ENCODE measurements around the gene ATP6V0E2.
A peak's percentile ranks its signal among the peaks of the same experiment; 100 is the strongest.
"Not testable (repeated sequence)": the region's sequence is repeated elsewhere in the genome, so short reads cannot be mapped to it uniquely, and the experiment has no call there.

Gene ATP6V0E2

DNA sequence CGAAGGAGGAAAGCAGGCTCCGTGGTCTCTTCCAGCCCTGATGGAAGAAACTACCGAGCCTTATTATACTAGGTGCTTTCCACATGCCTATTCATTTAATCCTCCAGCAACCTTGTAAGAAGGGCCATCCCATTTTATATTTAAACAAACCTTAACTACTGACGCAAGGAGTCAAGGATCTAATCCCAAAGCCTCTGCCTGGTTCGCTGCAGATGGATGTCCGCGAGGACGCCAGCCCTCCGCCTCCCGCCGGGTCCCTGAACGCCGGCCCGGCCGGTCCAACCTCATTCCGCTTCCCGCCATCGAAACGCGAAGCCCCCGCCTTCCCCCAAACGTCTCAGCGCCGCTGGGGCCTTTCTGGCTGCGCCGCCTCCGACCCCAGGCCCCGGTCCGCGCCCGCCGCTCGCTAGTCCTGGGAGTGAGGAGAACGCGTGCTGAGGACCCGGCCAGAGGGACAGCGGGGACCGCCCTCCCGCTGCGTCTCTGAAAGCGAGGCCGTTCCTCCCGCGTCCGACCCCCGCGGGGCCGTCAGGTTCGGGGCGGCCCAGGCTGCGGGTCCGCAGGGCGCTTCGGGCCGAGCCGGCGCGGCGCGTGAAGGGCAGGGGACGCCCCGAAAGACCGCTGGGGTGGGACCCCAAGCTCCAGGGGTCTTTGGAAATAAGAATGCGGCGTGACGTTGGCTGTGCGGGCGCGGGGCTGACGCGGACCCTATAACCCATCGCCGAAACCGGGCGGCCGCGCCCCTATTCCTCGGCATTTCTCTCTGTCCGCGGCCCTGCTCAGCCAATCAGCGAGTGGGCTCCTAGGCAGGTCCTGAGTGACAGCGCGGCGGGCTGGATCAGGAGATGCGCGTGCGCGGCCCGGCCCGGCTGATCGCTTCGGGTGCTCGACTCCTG is at the start of gene ATP6V0E2:
ATP6V0E2 (plus strand) TSS at position 896 of the 896 bp plus-strand sequence. CDS start 97 bp downstream, outside the sequence.
- peak; percentile 97 for DNase-seq

DNA sequence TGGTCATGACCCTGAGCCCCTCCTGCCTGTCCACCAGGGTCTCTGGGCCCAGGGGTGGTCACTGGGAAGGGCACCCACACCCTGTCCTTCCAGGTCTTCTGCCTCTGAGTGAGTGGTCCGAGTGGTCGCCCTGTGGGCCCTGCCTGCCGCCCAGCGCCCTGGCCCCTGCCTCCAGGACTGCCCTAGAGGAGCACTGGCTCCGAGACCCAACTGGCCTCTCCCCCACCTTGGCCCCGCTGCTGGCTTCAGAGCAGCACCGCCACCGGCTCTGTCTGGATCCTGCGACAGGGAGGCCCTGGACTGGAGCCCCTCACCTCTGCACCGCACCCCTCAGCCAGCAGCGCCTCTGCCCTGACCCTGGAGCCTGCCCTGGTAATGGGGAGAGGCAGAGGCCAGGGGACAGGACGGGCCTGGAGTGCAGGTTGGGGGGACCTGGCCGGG is 49.4 kb upstream of the ATP6V0E2 start:
- DNase-seq = no peak

DNA sequence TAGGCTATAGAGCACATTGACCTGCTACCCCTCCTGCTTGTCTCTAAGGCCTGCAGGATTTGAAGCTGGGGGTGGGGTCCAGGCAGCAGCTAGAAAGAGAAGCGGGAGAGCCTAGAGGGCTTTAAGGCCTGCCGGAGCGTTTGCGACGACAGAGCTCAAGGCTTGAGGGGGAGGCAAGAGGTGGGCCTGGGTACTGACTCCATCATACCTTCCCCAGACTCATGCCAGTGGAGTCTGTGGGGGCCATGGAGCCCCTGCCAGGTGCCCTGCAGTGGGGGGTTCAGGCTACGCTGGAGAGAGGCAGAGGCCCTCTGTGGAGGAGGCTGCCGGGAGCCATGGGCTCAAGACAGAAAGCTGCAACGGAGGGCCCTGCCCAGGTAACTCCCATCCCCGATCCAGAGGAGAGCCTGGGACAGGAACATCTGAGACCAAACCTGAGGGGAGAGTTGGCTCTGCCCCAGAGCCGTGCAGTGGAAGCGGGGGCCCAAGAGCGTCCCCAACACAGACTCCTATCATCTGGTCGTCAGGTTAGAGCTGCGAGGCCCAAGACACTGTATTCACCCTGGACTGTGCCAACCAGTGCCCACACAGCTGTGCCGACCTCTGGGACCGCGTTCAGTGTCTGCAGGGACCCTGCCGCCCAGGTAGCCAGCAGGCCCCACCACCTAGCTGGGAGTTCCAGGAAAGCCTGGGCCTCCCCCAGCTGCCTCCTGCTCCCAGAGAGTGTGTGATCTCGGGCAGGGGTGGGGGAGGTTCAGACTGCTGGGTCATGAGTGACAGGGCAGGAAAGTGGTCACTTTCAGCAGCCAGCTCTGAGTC is 48.8 kb upstream of the ATP6V0E2 start:
- DNase-seq = no peak

DNA sequence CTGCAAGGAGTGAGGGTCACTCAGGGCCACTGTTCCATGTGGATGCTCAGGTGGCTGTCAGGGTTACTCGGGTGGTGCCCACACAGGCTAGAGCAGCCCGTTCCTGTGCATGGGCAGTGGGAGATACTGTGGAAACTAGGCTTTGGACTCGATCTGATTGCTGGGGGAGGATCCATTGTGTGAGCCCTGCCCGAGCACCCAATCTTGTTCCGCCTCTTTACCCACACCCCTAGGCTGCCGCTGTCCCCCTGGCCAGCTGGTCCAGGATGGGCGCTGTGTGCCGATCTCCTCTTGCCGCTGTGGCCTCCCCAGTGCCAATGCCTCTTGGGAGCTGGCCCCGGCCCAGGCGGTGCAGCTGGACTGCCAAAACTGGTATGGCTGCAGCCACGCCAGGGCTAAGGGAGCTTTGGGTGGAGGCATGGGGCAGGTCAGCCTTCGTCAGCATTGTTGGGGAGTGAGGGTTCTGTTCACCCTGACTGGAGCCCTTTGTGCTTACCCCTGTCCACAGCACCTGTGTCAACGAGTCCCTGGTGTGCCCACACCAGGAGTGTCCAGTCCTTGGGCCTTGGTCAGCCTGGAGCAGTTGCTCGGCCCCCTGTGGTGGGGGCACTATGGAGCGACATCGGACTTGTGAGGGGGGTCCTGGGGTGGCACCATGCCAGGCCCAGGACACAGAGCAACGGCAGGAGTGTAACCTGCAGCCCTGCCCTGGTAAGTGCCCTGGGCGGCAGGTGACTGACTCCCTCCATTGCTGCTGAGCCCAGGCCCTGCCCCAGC is 48.0 kb upstream of the ATP6V0E2 start:
- no peak for DNase-seq

DNA sequence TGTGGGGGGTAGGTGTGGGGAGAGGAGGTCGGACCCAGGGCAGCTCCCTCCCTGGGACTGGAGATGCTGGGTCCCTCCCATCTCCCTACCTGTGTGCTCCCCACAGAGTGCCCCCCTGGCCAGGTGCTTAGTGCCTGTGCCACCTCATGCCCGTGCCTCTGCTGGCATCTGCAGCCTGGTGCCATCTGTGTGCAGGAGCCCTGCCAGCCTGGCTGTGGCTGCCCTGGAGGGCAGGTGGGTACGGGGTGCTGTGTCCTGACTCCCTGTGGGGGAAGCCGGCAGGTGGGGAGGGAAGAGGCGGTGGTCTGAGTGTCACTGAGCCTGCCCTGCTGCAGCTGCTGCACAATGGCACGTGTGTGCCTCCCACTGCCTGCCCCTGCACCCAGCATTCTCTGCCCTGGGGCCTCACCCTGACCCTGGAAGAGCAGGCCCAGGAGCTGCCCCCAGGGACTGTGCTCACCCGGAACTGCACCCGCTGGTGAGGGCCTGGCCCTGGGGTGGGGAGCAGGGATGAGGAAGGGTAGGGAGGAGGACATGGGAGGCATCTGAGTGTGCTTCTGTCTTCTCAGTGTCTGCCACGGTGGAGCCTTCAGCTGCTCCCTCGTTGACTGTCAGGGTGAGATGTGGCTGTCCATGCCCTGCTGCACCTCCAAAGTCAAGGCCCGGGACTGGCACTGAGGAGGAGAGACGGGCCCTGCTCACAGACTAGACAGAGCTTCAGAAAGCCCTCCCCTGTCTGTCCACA is 47.3 kb upstream of the ATP6V0E2 start:
- DNase-seq = no peak

DNA sequence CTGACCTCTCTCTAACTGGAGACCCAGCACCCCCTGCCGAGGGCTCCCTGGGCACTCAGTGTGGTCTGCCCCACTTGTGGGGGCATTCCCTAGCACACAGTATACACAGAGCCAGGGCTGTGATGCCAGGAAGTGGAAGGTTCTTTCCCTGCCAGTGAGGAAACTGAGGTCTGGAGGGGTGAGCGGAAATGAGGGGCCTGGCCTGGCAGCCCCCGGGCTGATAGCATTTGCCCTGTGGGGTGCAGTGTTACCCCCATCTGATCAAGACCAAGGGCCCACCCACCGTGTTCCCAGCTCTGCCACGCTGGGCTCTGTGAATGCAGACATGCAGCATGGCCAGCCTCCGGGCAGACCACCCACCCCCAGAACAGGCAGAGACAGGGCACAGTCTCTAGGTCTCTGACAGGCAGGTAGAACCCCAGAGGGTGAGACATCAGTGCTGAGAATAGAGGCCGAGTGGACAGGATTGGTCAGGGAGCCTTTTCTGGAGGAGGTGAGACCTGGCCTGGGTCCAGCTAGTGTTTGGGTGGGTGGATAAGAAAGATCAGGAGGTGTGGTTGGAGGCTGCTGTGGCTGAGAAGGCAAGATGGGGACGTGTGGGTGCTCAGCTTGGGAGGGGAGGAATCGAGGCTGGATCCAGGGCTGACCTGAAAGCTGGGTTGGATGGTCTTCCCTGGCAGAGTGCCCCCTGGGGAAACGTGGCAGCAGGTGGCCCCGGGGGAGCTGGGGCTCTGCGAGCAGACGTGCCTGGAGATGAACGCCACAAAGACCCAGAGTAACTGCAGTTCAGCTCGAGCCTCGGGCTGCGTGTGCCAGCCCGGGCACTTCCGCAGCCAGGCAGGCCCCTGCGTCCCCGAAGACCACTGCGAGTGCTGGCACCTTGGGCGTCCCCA is 46.4 kb upstream of the ATP6V0E2 start:
- DNase-seq = no peak

DNA sequence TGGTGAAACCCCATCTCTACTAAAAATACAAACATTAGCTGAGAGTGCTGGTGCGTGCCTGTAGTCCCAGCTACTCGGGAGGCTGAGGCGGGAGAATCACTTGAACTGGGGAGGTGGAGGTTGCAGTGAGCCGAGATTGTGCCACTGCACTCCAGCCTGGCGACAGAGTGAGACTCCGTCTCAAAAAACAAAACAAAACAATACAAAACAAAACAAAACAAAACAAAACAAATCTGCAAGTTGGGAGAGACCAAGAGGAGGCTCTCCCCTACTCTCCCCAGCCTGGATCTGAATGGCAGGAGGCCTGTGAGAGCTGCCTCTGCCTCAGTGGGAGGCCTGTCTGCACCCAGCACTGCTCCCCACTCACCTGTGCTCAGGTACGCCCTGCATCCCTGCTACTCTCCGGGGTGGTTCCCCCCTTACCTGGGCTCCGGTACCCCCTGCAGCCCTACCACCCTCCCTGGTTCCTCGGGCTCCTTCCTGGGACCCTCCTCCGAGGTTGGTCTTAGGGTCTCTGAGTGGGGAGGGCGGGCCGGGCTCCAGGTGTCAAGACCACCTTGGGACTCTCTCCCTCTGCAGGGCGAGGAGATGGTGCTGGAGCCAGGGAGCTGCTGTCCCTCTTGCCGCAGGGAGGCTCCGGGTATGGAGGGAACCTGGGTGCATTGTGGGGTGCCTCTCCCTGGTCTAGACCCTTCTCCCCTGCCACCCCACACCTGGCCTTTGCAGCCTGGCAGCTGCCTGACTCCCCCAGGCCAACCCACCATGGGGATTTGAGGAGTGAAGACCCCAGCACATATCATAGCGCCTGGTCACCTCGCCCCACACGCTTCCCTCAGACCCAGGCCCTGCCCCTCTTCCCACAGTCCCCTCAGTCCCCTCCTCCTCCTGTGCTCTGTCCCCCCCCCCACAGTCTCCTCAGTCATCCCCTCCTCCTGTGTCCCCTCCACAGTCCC is 45.1 kb upstream of the ATP6V0E2 start:
- DNase-seq = no peak

DNA sequence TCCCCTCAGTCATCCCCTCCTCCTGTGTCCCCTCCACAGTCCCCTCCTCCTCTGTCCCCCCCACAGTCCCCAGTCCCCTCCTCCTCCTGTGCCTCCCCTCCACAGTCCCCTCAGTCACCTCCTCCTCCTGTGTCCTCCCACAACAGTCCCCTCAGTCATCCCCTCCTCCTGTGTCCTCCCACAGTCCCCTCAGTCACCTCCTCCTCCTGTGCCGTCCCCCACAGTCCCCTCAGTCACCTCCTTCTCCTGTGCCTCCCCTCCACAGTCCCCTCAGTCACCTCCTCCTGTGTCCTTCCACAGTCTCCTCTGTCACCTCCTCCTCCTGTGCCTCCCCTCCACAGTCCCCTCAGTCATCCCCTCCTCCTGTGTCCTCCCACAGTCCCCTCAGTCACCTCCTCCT is 43.2 kb upstream of the ATP6V0E2 start:
- not testable (repeated sequence) for DNase-seq

DNA sequence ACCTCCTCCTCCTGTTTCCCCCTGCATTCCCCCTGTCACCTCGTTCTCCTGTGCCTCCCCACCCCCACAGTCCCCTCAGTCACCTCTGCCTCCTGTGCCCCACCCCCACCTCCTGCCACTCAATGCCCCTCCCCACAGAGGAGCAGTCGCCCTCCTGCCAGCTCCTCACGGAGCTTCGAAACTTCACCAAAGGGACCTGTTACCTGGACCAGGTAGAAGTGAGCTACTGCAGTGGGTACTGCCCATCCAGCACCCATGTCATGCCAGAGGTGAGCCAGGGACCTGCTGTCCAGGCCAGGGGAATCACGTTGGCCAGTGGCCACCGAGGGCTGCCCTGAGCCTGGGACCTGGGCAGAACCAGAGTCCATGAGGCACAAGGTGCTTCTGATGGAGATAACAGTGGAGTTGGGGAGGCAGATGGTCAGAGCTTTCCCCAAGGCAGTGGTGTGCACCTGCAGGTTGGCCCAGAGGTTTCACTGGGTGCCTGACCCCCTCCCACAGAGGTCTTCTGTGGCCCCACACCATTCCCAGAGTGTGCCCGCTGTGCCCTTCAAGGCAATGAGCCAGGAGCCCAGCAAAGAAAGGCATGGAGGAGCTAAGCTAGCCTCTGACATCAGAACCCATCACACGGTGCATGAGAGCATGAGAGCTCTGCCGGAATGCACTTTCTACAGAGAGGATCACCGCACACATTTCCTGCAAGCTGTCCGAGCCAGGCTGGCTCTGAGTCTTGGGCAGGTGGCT is 42.6 kb upstream of the ATP6V0E2 start:
- DNase-seq = no peak

DNA sequence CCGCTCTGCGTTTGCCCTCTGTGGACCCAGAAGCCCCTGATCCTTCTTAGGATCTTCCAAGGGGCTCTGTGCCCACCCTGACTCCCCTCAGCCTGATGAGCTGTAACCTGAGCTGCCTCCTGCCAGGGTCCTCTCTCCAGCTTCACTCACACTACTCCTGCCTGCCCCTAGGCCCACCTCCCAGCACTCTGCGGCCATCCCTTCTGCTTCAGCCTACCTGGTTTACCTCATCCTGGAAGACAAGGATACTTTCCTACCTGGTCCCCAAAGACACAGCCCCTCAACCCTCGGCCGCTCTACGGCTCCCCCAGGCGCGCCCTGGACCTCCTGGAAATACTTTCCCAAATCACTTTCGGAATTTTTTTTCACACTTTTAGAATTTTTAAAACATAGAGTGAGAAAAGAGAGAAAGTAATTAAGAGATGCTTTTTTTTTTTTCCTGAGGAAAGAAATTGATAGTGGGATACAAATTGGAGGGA is 42.0 kb upstream of the ATP6V0E2 start:
- no peak for DNase-seq

DNA sequence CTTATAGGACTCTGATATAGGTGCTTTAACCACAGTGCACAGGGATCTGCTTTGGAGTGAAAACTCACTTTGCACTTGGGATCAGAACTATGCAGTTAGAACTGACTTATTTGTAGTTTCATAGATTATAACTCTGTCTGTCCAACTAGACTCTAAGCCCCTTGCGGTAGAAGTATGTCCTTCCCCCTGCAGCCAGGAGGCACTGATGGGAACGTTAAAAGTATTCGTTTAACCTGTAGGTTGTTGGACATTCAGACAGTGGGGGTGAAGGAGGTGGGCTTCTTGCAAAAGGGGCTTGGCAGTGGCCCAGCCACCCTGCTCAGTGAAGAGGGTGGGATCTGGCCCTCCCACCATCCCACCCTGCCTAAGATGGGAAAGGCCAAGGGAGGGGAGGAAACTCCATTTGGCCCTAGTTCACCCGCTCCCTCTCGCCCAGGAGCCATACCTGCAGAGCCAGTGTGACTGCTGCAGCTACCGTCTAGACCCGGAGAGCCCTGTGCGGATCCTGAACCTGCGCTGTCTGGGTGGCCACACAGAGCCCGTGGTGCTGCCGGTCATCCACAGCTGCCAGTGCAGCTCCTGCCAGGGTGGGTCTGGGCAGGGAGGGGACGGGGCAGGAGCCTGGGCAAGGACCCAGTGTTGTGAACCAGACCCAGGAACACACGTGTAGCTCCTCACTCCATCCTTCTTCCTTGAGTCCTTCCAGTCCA is 41.3 kb upstream of the ATP6V0E2 start:
- no peak for DNase-seq

DNA sequence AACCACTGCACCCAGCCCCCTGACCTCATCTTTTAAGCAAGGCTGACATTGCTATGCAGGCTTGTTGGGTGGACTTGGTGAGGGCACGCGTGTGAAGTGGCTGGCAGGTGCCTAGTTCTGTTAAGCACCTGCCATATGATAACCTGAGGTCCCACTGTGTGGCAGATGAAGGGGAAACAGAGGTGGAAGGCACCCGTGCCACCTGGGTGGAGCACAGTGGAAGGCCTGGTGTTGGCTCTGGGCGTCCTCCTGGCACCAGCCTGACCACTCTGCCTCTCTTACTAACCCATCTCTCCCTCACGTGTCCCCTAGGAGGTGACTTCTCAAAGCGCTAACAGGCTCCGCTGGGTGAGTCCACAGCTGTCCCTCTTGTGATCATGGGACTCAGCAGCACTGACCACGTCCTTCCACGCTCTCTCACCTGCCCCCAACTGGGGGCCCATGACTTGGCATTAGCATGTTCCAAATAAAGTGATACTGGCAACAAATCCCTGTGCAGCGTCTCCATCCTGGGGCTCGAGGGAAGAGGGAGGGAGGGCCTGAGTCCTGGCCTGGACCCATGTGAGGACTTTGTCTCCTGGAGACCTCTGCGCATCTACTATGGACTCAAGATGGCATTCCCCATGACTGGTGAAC is 40.2 kb upstream of the ATP6V0E2 start:
- DNase-seq = no peak

DNA sequence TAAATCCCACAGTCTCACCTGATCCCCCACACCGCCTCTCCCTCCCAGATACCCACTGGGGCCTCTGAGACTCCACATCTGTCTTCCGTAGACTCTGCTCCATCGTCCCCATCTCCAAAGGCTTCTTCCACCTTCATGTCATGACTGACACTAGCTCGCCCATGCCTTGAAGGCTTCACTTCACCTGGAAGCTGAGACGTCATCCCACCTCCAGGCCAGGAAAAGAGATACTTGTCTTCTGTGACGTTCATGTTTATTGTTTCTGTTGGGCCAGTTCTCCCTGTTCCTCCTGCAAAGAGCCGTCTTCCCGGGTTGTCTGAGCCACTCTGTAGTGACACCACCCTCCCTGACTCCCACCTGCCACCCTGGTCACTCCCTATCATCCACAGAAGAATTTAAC is 39.2 kb upstream of the ATP6V0E2 start:
- DNase-seq = no peak

DNA sequence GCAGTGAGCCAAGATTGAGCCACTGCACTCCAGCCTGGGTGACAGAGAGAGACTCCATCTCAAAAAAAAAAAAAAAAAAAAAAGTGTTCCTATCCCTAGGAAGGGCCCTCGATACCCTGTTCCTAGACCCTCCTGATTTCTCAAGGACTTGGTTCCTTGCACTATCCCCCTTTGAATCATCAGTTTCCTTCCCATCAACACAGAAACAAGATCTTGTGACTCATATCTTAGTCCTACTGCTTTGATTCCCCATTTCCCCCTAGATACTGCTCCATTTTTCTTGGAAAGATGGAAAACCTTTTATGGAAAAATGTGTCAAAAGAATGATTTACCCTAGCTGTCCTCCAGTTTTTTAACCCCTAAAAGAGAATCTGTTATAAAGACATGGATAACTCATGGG is 37.3 kb upstream of the ATP6V0E2 start:
- no peak for DNase-seq

DNA sequence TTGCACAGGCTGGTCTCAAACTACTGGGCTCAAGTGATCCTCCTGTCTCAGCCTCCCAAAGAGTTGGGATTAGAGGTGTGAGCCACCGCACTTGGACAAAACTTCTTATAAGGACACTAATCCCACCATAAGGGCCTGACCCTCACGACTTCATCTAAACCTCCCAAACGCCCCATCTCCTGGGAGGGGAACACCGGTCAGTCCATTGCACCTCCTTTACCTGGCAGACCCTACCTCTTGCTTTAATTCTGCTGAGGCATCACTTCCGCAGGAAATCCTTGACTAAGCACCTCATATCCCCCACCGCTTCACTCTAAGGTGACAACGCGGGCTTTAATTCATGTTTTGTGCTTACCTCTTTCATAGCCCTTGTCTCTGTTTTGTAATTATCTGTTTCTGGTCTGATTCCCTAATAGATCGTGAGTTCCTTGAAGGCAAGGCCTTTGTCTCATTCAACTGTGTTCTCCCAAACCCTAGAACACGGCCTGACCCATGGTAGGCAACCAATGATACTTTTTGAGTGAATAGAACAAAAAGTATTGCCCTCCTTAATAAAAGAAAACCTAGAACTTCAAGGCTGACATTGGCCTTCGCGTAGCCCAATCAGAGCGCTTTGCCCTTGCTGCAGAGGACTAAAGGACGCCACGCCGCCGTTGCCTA is 36.1 kb upstream of the ATP6V0E2 start:
- no peak for DNase-seq

DNA sequence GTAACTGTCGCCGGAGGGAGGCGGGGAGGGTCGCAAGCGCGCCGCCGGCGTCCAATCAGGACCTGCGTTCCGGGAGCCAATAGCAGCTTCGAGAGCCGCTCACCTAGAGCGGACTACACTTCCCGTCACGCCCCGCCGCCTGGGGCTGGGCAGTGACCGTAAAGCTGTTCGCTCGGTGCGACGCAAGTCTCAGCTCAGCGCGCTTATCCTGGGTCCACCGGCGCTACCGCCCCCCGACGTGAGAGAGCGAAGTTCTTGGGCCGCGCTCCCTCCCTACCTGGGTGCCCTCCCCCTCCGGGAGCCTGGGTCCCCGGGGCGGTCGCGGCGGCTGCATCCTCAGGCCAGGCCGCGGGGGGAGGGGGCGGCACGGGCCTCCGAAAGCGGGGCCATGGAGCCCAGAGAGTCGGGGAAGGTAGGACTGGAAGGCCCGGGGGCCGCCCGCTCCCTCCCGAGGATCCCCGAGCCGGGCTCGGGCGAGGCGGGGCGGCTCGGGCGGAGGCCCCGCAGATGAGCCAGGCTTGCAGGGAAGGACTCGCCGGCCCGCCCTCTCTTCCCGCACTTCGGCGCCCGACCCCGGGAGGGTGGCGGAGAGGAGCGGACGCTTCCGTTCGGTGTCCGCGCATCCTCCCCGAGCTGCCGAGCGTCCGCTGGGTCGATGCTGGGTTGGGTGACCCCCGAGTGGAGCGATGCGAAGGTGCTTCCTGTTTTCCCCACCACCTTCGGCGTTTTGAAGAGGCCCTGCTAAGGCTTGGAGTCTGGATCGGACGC is 35.4 kb upstream of the ATP6V0E2 start, which contains the start of gene ZNF862:
ZNF862 (plus strand) TSS at position 152 of the 768 bp plus-strand sequence; CDS start at position 389, 237 bp downstream.
- peak; percentile 98 for DNase-seq
